ENCODE data around the gene AXIN2.
A peak's percentile ranks its signal among the peaks of the same experiment; 100 is the strongest.
"Not testable (repeated sequence)": the region's sequence is repeated elsewhere in the genome, so short reads cannot be mapped to it uniquely, and the experiment has no call there.

Gene AXIN2

DNA sequence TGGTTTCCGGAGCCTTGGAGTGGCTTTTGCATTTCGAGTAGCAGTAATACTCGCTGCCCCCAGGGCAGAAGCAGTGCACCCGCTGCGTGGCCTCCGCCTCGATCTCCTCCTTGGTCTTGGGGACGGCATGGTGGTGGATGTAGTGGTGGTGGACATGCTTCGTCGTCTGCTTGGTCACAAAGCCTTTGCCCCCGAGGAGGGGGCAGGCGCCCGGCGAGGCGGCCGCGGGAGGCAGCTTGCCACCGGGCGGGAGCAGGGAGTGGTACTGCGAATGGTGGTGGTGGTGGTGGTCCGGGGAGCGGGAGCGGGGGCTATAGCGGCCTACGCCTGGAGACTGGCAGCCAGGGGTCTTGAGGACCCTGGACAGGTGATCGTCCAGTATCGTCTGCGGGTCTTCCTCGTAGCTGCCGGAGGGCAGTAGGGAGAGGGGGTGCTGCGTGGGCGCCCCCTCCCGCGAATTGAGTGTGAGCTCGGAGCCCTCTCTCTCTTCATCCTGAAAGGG is 24.1 kb downstream of the AXIN2 start:
- no peak for DNase-seq (ENCODE audit: low read depth)

DNA sequence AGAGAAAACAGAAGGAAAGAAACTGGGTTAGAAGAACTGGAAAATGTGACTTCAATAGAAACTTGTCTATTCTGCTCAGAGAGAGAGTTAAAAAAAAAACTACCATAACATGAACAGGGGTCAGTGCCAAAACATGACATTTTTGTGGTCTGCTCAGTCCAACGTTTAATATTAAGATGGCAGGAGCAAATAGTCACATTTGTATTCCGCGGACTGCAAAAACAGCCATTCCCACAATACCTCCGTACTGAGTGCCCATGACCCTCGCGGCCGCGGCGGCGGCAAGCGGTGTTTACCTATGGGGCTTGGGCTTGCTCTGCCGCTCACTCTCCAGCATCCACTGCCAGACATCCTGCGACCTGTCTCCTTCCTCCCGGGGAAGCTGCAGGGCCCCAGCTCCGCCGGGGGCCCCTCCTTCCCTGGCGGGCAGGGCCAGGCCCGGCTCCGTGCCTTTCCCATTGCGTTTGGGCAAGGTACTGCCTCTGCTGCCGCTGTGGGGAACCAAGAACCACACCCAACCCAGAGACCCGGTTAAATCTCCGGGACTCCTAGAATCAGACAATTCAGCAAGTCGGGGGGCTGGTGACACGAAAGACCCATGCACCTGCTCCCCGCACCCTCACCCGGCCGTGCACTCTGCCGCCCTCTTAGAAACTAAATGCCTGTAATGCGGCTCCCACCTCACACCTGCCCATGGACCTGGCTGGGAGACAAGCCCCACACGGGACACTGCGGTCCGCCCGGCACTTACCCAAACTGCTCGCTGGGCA is 24.7 kb downstream of the AXIN2 start:
- DNase-seq (ENCODE audit: low read depth): no peak

DNA sequence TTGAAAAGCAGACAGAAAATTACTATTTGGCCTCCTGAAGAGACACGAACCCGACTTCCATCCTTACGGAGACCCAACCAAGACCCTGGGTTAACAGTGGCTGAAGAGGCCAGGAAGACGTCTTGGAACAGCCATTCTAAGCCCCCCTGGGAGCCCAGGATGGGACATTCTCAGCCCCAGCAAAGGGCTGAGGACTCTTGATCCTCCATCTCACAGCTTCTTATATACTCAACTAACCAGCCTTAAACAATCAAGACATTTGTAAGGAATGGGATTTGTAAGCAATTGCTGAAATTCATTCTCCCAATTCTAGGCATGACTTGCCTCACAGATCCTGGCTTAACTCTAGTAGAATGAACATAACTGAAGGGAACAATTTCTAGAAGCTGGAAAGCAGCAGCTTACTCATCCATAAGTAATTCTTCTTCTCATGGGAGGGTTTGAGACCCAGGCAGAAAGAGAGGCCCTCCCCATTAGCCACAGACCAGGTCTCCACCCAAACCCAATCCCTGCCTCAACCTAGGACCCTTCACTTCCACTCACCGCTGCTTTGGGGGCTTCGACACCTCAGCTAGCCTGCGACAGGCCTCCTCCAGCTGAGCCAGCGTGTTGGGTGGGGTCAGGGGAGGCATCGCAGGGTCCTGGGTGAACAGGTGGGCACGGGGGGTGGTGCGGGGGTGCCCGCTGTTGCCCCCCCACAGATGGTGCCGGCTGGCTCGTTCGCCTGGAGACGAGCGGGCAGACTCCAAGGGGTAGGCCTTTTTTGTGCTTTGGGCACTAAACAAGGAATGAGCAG is 25.5 kb downstream of the AXIN2 start:
- no peak for DNase-seq (ENCODE audit: low read depth)

DNA sequence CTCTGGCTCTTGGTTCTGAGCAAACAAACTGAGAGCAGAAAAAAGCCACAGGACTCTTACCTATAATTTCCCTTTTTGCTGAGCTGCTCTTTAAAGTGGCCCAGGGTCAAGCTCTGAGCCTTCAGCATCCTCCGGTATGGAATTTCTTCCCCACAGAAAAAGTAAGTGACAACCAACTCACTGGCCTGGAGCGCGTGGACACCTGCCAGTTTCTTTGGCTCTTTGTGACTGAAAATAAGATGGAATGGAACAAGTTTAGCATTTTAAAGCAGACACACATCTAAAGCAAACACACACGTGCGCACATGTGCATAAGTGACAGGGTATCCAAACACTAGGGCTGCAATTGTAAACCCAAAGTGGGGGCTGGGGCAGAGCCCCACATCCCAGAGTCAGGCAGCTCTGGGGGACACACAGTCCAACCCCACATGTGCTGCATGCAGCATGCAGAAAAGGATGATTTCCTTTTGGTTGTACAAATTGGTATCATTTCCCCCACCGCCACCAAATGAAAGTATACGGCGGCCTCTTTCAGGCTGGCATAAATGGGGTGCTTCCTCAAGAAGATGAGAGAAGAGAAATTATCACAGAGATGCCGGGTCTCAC is 27.5 kb downstream of the AXIN2 start:
- no peak for DNase-seq (ENCODE audit: low read depth)

DNA sequence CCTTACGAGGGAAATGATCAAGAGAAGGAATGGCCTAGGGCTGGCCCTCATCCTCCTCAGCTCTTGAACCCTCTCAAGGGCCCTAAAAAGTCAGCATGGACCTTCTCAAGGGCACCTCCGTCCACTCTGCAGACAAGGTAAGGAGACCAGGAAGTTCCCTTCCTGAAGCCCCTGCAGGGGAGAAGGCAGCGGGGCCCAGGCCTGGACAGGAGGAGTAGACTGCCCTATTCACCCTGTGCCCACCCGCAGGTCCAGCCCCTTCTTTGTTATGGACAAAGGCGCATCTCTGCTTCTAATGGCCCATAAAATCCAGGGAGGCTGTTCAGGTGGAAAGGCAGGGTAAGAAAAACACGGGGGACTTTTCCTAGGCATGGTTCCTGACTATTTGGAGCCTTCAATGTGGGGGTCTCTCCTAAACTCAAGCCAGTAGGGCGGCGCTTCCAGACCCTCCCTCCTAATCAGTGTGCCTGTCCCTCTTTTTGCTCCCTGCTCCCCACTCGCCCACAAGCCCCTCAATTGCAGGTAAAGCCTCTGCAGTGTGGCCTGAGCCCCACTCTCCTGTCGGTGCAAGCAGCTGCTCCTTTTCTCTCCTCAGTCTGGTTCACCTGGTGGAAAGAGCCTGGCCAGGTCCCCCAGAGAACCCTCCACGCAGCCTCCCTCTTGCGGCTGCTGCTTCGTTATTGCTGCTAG is 28.2 kb downstream of the AXIN2 start:
- DNase-seq (ENCODE audit: low read depth): no peak

DNA sequence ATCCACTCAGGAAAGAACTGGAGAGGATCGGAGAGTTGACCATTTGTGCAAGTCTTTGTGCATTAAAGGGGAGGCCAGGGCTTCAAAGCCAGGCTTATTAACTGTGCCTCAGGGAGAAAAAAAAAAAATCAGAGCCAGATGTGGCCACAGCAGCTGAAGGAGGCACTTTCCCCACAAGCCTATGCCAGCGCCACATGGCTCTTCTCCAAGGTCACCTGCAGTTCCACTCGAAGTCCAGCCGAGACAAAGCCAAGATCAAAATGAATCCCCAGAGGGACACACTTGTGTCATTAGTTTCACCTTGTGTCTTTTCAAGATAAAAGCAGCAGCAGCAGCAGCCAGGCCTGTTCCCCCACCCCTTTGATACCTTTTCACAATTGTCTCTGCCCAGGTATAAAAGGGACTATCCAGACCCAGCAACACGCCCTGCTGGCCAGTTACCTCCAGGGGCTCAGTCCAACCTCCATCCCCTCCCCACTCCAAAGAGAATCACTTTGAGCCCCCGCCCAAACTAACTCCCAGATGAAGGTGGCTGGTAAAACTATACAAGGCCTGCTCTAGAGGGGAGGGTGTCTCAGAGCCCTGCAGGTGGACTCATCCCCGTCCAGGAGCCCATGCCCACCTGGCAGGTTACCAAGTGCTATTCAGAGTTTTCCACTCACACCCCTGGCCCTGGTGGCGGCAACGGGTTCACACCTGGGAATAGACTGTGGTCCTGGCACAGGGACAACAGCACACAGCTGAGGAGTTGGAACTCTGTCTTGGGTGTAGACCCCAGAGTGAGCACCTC is 29.2 kb downstream of the AXIN2 start:
- no peak for DNase-seq (ENCODE audit: low read depth)

DNA sequence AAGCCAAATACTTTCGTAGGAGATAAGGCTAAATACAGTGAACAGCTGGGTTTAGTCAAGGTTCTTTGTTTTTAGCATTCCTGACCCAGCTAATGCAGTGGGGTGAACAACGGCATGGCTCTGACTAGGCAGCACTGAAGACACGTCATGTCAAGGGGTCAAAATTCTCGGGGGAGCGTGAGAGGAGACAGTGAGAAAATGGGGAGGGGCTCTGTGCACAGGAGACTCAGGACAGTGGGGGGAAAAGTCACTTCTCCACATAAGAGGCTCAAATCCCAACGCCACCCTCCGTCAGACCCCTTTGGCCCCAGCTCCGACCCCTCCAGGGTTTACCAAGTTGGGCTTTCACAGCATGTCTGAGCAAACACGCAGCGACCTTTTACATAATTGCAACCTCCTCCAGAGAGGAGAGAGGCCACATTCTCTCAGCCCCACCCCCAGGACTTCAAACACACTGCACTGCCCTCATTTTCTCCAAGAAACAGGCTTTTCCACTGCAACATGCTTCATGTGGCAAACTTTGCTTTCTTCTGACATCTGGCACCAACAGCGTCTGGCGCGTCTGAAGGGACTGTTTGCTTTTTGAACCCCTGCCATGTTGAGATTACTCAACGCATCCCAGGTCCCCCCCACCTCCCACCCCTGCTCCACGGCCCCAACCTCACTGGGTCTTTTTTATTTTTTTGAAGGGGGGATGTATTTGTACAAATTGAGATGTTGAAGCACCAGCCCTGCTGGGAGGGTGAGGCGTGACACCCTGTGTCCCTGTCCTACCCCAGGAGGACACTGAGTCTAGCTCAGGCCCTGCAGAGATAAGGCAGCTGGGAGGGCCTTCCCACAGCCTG is 30.0 kb downstream of the AXIN2 start:
- no peak for DNase-seq (ENCODE audit: low read depth)

DNA sequence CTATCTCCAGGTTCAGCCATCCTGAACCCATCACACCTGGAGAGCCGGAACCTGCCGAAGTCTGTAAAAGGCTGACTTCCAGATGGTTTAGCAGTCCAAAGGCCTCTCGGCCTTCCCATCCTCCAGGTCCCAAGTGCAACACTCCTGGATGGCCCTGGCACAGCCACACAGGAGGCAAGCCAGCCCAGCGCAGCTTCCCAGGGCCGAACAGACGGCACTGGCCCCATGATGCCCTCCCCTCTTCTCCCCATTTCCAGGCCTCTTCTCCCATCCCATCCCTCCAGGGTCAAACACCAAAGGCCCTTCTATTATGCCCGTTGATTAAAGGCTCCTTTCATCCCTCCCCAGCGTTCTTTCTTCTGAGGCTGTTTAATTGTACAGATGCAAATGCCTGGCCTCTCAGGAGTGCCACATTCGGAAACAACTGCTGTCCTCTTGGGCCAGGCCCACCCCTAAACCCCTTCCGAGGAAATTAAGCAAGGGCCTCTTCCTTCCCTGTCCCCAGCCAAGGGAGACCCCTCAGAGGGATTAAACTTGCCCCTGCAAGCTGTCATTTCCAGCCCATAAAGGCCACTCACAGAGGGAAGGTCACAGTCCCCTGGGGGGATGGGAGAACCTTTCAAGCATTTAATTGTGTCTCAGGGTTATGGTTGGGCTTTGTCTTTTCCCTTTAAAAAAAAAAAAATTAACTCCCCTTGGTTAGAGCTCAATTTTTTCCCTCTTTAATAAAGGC is 30.8 kb downstream of the AXIN2 start:
- DNase-seq (ENCODE audit: low read depth): no peak

DNA sequence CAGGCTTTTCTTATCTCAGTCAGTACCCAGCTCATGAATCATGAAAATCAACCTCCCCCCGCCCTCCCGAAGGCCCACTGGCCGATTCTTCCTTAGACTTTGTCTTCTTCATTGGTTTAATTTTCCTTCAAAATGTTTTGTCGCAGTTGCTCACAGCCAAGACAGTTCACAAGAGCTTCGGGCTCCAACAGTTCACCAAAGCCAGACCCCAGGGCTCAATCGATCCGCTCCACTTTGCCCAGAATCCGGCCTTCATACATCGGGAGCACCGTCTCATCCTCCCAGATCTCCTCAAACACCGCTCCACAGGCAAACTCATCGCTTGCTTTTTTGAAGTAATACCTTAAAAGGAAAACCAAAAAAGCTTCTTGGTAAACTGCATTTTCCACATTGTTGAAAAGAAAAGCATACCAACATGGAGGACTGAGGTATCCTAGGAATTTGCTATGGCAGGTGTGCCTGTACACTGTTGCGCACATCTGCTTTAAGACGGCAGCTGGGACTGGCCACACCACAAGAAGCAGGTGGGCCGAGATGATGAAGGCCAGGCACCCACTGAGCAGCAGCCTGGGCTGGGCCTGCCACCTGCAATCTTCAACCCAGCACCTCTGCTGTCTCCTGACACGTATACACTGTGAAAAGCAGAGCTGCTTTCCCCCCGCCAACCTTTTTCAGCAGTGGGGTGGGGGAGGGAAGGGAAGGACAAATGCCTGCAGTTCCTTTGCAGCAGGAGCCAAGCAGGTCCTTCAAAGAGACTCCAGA is 31.5 kb downstream of the AXIN2 start:
- no peak for DNase-seq (ENCODE audit: low read depth)

DNA sequence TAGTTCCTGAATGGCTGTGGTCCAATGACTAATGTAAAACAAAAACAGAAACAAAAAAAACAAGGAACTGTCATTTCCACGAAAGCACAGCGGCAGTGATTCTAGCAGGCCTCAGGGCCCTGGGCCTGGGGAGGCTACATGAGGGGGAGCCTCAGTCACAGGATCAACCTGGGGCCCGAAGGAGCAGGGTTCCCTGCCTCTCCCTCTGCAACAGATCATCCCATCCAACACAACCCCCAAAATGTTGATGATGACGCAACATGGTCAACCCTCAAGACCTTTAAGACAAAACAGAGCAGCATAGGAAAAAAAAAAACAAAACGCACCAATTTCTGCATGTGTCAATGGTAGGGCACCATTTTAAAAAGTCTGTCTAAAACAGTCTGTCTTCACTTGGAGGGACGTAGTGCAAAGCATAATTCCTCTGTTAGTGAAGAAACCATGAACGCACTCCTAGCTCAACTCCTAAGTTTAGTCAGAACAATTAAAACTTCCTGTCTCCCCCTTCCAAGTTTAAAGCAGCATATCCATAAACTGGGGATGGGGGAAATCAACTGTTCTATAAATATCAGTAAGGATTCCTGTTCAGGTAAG is 32.3 kb downstream of the AXIN2 start:
- DNase-seq (ENCODE audit: low read depth): no peak

DNA sequence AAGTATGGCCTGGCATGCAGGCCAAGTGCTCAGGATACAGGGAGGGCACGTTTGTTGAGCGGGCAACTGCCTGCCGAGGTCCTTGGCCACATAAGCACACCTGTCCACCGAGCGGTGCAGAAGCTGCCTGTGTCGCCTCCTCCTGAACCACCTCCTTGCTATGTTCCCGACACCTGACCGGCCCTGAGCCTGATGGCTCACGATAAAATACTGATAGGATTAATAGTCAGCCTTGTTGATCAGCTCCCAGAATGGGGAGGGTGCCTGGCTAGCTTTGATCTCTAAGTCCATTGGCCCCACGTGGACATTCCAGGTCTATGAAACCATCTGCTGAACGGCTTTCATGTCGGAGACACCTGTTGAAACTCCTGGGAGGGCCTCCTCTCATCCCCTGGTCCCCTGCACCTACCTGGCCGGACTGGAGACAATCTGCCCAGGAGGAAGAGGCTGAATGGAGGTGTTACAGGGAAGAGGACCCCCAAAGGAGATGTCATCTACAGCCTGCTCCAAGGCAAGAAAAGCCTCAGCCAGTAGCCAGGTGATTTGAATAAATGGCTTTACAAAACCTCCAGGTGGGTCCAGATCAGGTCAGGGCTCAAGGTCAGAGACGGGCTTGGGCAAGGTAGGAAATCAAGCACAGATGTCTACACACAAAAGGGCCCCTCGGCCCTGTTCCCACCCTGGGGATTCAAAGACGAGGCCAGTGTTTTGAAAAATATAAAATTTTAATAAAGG is 33.4 kb downstream of the AXIN2 start:
- no peak for DNase-seq (ENCODE audit: low read depth)

DNA sequence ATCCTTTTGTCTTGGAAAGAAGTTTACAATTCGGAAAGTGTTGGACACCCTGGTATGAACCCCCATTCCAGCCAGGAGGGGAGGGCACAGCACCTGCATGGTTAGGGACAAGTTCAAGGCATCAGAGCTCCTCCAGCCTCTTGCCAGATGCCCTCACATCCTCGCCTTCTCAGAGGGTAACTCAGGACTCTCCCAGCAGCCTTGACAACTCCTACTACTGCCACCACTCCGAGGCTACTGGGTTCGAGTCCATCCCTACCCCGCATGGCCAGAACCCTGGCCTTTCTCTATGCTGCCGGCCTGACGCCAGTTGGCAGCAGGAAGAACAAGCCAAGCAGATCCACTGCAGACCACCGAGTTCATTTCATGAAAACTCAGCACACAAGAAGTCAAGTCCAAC is 34.1 kb downstream of the AXIN2 start:
- DNase-seq (ENCODE audit: low read depth): no peak

DNA sequence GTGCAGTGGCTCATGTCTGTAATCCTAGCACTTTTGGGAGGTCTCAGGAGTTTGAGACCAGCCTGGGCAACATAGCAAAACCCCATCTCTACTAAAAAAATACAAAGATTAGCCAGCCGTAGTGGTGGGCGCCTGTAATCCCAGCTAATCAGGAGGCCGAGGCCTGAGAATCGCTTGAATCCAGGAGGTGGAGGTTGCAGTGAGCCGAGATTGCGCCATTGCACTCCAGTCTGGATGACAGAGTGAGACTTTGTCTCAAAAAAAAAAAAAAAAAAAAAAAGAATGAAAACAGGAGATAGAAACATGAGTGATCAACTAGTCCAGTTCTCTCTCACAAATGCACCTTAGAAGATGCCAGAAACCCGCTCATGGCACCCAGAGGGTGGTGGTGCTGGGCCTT is 34.6 kb downstream of the AXIN2 start:
- not testable (repeated sequence) for DNase-seq (ENCODE audit: low read depth)

DNA sequence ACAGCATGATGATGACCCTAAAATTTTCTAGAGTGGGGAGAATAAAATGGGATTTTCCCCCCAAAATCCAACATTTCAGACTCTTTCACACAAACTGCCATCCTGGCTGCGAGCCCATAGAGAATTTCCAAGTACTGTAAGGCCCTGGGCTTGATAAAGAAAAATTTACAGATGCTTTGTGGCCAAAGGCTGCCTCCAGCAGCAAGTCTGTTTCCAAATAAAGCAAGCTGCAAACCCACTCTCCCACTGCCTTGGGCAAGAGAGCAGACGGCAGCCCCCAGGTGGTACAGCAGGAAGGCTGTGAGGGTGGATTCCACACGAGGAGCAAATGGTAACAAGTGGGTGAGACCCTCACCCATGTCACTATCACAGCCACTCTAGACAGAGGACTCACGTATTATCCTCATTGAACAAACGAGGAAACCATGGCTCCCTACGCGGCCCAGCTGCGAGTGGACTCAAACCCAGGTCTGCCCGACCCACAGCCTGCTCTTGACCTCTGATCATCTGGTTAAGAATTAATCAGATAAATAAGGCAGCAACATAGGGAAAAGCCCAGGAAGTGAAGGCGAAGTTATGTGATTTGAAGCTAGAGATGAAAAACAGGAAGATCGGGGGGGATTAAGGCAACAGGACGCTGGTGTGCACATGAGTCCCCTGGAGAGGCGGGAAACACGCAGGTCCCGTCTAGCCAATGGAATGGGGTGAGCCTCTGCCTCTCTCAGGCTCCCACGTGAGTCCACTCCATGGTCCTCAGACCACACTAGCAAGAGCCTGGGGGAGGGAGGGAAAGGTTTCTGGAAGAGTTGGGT is 37.4 kb downstream of the AXIN2 start:
- no peak for DNase-seq (ENCODE audit: low read depth)

DNA sequence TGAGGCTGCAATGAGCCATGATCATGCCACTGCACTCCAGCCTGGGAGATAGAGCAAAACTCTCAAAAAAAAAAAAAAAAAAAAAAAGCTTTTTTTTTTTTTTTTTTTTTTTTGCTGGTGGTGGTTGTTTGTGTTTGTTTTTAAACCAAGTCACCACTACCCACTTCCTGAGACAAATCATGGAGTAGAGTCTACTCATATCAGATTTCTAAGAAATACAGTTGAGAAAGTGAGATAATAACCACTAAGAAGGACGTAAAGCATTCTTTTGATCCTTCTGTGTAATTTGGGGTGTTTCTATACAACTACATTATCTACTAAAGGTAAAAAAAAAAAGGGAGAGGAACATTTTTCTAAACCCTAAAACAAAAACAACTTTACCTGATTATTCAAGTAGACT is 38.0 kb downstream of the AXIN2 start:
- DNase-seq (ENCODE audit: low read depth): peak; percentile 38

DNA sequence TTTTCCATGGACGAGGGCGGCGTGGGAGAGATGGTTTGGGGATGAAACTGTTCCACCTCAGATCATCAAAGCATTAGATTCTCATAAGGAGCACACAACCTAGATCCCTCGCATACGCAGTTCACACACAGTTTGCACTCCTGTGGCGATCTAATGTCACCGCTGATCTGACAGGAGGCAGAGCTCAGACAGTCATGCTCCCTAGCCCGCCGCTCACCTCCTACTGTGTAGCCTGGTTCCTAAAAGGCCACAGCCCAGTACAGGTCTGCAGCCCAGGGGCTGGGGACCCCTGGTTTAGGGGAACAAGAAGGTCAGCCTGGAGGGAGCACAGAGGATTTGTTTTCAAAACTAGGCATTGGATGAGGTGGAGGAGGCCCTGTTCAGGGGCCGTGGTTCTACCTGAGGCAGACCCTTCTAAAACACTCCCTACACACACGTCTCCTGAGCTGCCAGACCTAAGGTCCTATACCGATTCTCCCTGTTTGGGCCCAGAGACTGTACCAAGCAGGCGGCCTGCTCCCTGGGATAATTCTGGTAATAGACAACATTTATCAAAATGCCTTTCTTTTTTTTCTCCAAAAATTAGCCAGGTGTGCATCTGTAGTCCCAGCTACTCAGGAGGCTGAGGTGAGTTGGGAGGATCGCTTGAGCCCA is 38.6 kb downstream of the AXIN2 start:
- no peak for DNase-seq (ENCODE audit: low read depth)

DNA sequence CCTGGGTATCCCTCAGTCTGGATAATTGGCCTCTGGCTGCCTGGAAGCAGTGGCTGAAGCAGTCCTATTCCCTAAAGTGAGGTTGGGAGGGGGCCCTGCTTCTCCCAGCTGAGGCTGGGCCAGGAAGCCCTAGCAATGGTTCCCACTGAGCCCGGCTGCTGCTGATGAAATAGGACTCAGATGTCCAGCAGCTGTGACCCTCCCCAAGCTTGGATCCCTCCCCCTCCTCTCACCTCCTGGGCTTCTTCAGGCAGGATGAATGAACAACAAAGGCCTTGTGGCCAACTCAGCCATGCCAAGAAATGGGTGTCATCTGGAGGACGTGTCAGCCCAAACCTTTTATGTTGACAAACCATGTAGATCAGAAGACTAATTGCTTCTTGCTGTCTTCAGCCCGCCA is 42.0 kb downstream of the AXIN2 start:
- DNase-seq (ENCODE audit: low read depth): no peak

Data from ELR (cell line).